ENCODE data around the gene RPL18. TPM values are rescaled to one million over a fixed set of nuclear protein-coding genes. Genes with fewer than 3 reads are reported as not detected.
A peak's percentile ranks its signal among the peaks of the same experiment; 100 is the strongest.

The RPL18 gene
- total and polyA plus RNA-seq, 9 of the 15 experiments (the other 6 are each of a cell fraction or from before 2014, with no cell fraction given): 312 to 2,635 (median 1,653) TPM

DNA sequence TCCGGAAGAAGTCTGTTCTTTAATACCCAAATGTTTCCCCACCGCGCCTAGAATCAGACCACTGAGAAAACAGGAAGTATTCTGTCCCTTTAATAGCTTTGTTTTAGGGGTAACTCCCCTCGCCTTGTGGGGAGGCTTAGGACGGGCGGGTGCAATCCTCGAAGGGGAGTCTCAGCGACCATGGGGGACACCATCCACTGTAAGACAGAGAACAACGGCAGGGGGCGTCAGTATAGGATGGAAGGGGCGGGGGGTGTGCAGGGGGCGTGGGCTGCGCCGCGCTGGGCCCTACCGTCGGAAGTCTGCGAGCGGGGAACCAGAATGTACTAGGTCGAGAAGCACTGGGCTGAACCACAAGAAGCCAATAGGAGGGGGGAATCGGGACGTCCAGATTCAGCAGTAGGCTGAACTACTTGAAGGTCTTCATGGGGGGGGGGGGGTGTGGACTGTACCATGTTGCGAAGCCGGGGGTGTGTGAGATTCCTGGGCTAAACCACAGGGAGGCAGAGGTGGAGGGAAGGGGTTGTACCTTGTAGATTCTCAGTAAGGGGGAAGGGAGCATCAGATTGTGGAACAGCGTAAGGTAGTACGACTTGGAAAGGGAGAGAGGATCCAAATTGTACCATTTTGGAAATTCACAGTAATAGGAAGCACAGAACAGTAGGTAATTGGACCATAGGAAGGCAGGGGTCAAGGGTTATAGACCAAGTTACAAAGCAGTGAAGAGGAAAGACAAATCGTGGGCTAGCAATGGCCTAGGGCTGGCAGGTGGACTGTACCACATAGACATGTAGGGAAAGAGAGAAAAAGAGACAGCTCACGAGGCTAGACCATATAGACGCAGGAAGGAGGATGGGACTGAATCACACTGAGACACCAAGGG is 19.2 kb upstream of the RPL18 start (continued):
- TF ChIP-seq E2F4 (CRISPR knock-in tag; IDR thresholded peaks at IDR 0.05; ENCODE audit: low read depth) (no peak), ZNF507 (tag; conservative IDR thresholded peaks at IDR 0.05) (no peak), TAL1 (IDR thresholded peaks at IDR 0.05) (no peak; the same call in 1 of the 2 replicates), CHD7 (IDR thresholded peaks at IDR 0.05; ENCODE audit: low read depth, low read length) (no peak), MAFK (IDR thresholded peaks at IDR 0.05; ENCODE audit: low read length) (no peak), TCF7 (IDR thresholded peaks at IDR 0.05; ENCODE audit: borderline replicate concordance) (no peak), HNRNPLL (IDR thresholded peaks at IDR 0.05; ENCODE audit: low read depth, low read length, poor library complexity, severe bottlenecking) (no peak), TBP (optimal IDR thresholded peaks at IDR 0.05; ENCODE audit: low read depth, low read length) (peak; percentile 43), FOXA3 (CRISPR knock-in tag; conservative IDR thresholded peaks at IDR 0.05 in 1 of 2, IDR thresholded peaks at IDR 0.05 in 1 of 2) (no peak), COPS2 (conservative IDR thresholded peaks at IDR 0.05) (no peak), SP1 (CRISPR knock-in tag; IDR thresholded peaks at IDR 0.05) (peak; percentile 60)
- TF ChIP-seq, protein P1, sequence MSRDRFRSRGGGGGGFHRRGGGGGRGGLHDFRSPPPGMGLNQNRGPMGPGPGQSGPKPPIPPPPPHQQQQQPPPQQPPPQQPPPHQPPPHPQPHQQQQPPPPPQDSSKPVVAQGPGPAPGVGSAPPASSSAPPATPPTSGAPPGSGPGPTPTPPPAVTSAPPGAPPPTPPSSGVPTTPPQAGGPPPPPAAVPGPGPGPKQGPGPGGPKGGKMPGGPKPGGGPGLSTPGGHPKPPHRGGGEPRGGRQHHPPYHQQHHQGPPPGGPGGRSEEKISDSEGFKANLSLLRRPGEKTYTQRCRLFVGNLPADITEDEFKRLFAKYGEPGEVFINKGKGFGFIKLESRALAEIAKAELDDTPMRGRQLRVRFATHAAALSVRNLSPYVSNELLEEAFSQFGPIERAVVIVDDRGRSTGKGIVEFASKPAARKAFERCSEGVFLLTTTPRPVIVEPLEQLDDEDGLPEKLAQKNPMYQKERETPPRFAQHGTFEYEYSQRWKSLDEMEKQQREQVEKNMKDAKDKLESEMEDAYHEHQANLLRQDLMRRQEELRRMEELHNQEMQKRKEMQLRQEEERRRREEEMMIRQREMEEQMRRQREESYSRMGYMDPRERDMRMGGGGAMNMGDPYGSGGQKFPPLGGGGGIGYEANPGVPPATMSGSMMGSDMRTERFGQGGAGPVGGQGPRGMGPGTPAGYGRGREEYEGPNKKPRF (IDR thresholded peaks at IDR 0.05; ENCODE audit: low read depth, low read length): no peak

Measured in K562 (cell line).